ENCODE results near the gene ME2.

ME2 gene

DNA sequence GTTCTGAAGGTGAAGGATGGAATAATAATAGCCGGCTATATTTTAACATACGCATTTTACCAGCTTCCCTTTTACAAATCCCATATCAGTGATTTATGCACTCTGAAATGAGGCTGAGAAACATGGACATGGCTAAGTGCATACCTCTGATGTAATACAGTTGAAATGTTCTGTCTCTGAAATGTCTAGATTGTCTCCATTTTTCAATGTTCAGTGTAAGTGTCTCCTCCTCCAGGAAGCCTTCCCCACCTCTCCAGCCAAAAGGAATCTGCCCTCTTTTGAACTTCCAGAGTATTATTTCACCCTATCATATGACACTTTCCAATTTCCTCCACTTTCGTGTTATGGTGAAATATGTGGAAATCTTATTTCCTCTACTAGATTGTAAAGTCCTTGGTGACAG, 29.5 kb upstream of the ME2 start:
- H3K36me3 ChIP-seq (ENCODE audit: control insufficient read depth, low read length): no peaks in the 10 kb centered on the region
- H3K9me2 ChIP-seq (replicated peaks; ENCODE audit: control insufficient read depth, low read length): no peaks in the 10 kb centered on the region
- no peak overlapping the region for H3K4me3 ChIP-seq (ENCODE audit: low read length)
- H3F3A ChIP-seq (ENCODE audit: control insufficient read depth, insufficient read depth): no peaks in the 10 kb centered on the region
- no peak for TF ChIP-seq EZH2phosphoT487 (IDR thresholded peaks at IDR 0.05; ENCODE audit: borderline replicate concordance, low read length)
- TF ChIP-seq, protein P1, sequence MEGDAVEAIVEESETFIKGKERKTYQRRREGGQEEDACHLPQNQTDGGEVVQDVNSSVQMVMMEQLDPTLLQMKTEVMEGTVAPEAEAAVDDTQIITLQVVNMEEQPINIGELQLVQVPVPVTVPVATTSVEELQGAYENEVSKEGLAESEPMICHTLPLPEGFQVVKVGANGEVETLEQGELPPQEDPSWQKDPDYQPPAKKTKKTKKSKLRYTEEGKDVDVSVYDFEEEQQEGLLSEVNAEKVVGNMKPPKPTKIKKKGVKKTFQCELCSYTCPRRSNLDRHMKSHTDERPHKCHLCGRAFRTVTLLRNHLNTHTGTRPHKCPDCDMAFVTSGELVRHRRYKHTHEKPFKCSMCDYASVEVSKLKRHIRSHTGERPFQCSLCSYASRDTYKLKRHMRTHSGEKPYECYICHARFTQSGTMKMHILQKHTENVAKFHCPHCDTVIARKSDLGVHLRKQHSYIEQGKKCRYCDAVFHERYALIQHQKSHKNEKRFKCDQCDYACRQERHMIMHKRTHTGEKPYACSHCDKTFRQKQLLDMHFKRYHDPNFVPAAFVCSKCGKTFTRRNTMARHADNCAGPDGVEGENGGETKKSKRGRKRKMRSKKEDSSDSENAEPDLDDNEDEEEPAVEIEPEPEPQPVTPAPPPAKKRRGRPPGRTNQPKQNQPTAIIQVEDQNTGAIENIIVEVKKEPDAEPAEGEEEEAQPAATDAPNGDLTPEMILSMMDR (IDR thresholded peaks at IDR 0.05; ENCODE audit: low read depth, low read length, poor library complexity, severe bottlenecking): no peak
- no peak overlapping the region for H3K4me2 ChIP-seq (ENCODE audit: low read length)
- H3K79me2 ChIP-seq (ENCODE audit: control insufficient read depth, low read length): no peaks in the 10 kb centered on the region
- peaks cover 4% of the 10 kb centered on the region; the same call in 1 of the 2 replicates for H3K27me3 ChIP-seq (ENCODE audit: control insufficient read depth, low read length)
- H3K4me1 ChIP-seq (ENCODE audit: control insufficient read depth, low read length): no peaks in the 10 kb centered on the region
- H3K9me3 ChIP-seq (ENCODE audit: control insufficient read depth, insufficient read depth, low read length): no peaks in the 10 kb centered on the region
- H4K20me1 ChIP-seq (ENCODE audit: control insufficient read depth, insufficient read depth, low read depth, low read length): no peaks in the 10 kb centered on the region
- H3K27ac ChIP-seq (ENCODE audit: low read depth, low read length): no peak overlapping the region

DNA sequence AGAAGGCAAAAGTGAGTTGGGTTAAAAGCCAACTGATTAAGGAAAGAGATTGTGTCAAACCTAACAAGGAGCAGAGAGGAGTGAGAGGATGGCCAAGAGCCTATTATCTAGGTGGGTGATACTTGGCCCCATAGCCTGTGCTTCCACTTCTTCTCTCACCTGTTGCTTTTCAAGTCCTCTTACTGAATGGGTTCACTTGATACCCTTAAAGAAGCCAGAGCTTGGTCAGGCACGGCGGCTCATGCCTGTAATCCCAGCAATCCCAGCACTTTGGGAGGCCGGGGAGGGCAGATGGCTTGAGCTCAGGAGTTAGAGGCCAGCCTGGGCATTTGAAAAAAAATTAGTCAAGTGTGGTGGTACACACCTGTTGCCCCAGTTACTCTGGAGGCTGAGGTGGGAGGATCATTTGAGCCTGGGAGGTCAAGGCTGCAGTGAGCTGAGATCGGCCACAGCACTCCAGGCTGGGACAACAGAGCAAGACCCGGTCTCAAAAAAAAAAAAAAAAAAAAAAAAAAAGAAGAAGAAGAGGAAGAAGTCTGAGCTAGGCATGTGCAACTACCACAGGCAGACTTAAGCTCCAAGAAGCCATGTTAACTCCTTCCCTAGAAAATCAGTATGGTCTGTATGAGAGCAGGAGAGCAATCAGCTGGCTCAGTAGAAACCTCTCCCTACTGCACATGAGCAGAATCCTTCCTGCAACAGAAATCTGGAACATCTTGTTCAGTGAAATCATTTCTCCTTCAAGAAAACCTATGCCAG, 28.4 kb upstream of the ME2 start:
- H3K4me1 ChIP-seq (ENCODE audit: control insufficient read depth, low read length): no peaks in the 10 kb centered on the region
- H3K9me3 ChIP-seq (ENCODE audit: control insufficient read depth, insufficient read depth, low read length): no peaks in the 10 kb centered on the region

DNA sequence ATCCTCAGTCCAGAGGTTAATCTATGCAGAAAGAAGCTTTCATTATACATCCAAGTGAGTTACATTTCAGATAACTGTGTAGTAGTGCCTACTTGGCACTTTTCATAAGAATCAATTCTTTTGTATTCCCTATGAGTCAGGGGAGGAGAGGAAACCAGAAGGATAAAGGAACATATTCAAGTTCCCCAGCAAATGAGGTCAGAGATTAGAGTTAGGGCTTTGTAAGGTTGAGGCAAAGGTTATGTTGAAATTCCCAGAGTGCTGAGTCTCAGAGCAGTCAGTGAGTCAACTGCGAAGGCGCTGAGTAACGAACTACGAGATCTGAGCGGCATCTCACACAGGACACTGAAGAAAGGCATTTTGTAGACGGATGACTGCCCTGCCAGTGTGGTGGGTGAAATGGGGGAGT, 25.1 kb upstream of the ME2 start:
- peaks cover 4% of the 10 kb centered on the region; the same call in 1 of the 2 replicates for H3K27me3 ChIP-seq (ENCODE audit: control insufficient read depth, low read length)
- H3K4me1 ChIP-seq (ENCODE audit: control insufficient read depth, low read length): no peaks in the 10 kb centered on the region
- H4K20me1 ChIP-seq (ENCODE audit: control insufficient read depth, insufficient read depth, low read depth, low read length): no peaks in the 10 kb centered on the region
- H3K79me2 ChIP-seq (ENCODE audit: control insufficient read depth, low read length): no peaks in the 10 kb centered on the region
- no peaks in the 10 kb centered on the region for H3K9me3 ChIP-seq (ENCODE audit: control insufficient read depth, insufficient read depth, low read length)
- H3K9me2 ChIP-seq (replicated peaks; ENCODE audit: control insufficient read depth, low read length): no peaks in the 10 kb centered on the region
- no peak overlapping the region for H3K4me2 ChIP-seq (ENCODE audit: low read length)
- no peak for TF ChIP-seq EZH2phosphoT487 (IDR thresholded peaks at IDR 0.05; ENCODE audit: borderline replicate concordance, low read length)
- TF ChIP-seq, protein P1 (IDR thresholded peaks at IDR 0.05; ENCODE audit: low read depth, low read length, poor library complexity, severe bottlenecking): no peak
- no peak overlapping the region for H3K4me3 ChIP-seq (ENCODE audit: low read length)
- no peaks in the 10 kb centered on the region for H3K36me3 ChIP-seq (ENCODE audit: control insufficient read depth, low read length)
- no peaks in the 10 kb centered on the region for H3F3A ChIP-seq (ENCODE audit: control insufficient read depth, insufficient read depth)
- H3K27ac ChIP-seq (ENCODE audit: low read depth, low read length): no peak overlapping the region

More for the DNA sequence above, 28.4 kb upstream of the ME2 start:
- no peaks in the 10 kb centered on the region for H3K36me3 ChIP-seq (ENCODE audit: control insufficient read depth, low read length)
- TF ChIP-seq, protein P1 (IDR thresholded peaks at IDR 0.05; ENCODE audit: low read depth, low read length, poor library complexity, severe bottlenecking): no peak
- TF ChIP-seq EZH2phosphoT487 (IDR thresholded peaks at IDR 0.05; ENCODE audit: borderline replicate concordance, low read length): no peak
- no peaks in the 10 kb centered on the region for H4K20me1 ChIP-seq (ENCODE audit: control insufficient read depth, insufficient read depth, low read depth, low read length)
- no peaks in the 10 kb centered on the region for H3K79me2 ChIP-seq (ENCODE audit: control insufficient read depth, low read length)
- no peaks in the 10 kb centered on the region for H3K9me2 ChIP-seq (replicated peaks; ENCODE audit: control insufficient read depth, low read length)
- H3K27me3 ChIP-seq (ENCODE audit: control insufficient read depth, low read length): peaks cover 4% of the 10 kb centered on the region; the same call in 1 of the 2 replicates
- H3K4me2 ChIP-seq (ENCODE audit: low read length): no peak overlapping the region
- H3F3A ChIP-seq (ENCODE audit: control insufficient read depth, insufficient read depth): no peaks in the 10 kb centered on the region
- H3K27ac ChIP-seq (ENCODE audit: low read depth, low read length): no peak overlapping the region
- no peak overlapping the region for H3K4me3 ChIP-seq (ENCODE audit: low read length)
